ENCODE data around the gene TULP4.
"Not testable (repeated sequence)": the region's sequence is repeated elsewhere in the genome, so short reads cannot be mapped to it uniquely, and the experiment has no call there.

Gene TULP4

GRCh38 chr6:158295976-158296853 lies 16.1 kb upstream of the TULP4 start:
- DNase-seq (ENCODE audit: low spot score), result not testable (repeated sequence)

DNA sequence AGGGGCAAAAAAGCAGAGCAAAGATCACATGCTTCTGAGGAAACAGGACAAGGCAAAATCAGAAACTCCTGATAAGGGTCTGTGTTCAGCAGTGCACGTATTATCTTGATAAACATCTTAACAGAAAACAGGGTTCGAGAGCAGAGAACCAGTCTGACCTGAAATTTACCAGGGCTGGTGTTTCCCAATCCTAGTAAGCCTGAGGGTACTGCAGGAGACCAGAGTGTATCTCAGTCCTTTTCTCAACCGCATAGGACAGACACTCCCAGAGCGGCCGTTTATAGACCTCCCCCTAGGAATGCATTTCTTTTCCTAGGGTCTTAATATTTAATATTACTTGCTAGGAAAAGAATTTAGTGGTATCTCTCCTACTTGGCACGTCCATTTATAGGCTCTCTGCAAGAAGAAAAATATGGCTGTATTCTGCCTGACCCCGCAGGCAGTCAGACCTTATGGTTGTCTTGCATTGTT lies 15.4 kb upstream of the TULP4 start:
- DNase-seq (ENCODE audit: low spot score), result not testable (repeated sequence)

- DNase-seq (ENCODE audit: low spot score), result not testable (repeated sequence)
Measured at GRCh38 chr6:158297657-158298056, 14.6 kb upstream of the TULP4 start.

- DNase-seq (ENCODE audit: low spot score), result not testable (repeated sequence)
Measured at GRCh38 chr6:158300306-158301143, 11.7 kb upstream of the TULP4 start.

GRCh38 chr6:158301561-158301960 lies 10.7 kb upstream of the TULP4 start:
- not testable (repeated sequence) for DNase-seq (ENCODE audit: low spot score)

GRCh38 chr6:158302195-158302796 lies 10.0 kb upstream of the TULP4 start:
- DNase-seq (ENCODE audit: low spot score), result not testable (repeated sequence)

GRCh38 chr6:158303210-158303731 lies 9.0 kb upstream of the TULP4 start:
- DNase-seq (ENCODE audit: low spot score), result no peak

DNA sequence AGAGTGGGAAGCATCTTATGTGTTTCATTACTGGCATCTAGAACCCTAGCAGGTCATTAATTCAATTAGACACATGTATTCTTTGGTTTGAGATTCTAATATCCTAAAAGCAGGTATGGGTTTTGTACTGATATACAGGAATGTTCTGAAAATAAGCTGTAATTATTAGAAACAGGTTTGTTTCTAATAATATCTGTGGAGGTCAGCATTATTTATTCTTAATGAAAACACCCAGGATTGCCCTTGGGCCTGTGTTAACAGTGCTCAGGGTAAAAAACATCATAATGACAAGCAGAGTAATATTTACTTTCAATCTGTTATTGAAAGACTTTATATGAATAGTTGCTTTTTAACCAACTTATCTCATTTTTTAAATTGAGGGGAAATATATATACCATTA lies 8.0 kb upstream of the TULP4 start:
- DNase-seq (ENCODE audit: low spot score), result no peak

- DNase-seq (ENCODE audit: low spot score), result no peak
Measured at GRCh38 chr6:158309814-158310213, 2.5 kb upstream of the TULP4 start.

DNA sequence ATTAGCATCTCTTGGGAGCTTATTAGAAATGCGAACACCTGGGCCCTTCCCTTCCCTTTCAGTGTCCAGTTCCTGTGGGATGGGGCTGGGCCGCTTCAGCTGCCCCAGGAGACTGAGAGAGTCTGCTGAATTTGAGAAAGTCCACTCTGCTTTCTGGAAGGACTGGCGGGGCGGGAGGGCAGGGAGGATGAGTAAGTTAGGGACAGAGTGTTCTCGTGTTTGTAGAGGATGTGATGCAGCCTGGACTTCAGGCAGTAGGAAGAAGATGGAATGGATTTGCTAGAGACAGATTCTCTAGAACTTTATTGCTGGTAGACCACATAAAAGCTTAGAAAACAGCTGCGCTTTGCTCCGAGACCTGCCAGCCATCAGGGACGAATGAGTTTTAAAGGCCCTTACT lies 1.1 kb upstream of the TULP4 start:
- no peak for DNase-seq (ENCODE audit: low spot score)

- no peak for DNase-seq (ENCODE audit: low spot score)
Measured at GRCh38 chr6:158311626-158312025, 639 bp upstream of the TULP4 start.

DNA sequence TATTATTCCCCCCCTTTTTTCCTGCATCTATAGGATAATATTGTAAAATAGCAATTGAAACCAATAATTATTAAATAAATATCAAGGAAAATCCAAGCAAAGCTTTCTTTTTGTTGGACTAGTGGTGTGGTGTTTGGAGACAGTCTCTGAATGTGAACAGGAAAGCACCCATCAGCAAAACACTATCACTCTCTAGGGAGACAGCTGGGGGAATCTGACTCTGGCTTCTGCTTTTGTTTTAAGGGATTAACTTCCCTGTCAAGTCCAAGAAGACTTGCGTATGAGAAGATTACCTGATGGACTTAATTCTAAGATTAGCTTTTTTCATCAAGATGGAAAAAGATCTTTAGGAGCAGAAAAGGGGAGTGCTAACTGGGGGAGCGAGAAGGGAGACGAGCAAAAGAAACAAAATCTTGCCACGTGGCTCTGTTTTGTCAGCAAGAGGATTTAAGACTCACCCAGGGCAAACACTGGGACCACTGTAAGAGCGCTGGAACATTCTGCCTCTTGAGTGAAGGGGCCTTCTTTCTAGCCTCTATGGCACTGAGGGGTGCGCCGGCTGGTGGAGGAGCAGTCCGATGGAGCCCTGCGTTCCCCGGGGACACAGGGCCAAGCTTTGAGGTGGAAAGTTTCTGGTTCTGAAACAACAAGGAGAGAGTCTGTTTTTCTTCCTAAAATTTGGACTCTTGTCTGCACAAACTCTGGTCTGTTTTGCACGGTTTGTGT lies 570 bp downstream of the TULP4 start:
- DNase-seq (ENCODE audit: low spot score), result no peak

GRCh38 chr6:158313989-158314388 lies 1.7 kb downstream of the TULP4 start:
- no peak for DNase-seq (ENCODE audit: low spot score)

GRCh38 chr6:158314737-158315136 lies 2.5 kb downstream of the TULP4 start:
- no peak for DNase-seq (ENCODE audit: low spot score)

DNA sequence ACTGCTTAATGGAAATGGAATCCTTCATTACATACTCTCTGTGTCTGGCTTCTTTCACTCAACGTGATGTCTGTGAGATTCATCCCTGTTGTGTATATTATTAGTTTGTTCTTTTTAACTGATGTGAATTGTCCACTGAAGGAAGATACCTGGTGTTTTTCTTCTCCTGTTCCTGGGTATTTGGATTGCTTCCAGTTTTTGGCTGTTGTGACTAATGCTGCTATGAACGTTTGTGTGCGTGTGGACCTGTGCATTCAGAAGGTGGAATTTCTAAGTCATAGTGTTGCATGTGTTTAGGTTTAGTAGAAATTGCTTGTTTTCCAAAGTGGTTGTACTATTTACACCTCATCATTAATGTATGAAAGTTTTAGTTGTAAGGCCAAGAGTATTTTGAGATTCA lies 3.8 kb downstream of the TULP4 start:
- DNase-seq (ENCODE audit: low spot score), result no peak

DNA sequence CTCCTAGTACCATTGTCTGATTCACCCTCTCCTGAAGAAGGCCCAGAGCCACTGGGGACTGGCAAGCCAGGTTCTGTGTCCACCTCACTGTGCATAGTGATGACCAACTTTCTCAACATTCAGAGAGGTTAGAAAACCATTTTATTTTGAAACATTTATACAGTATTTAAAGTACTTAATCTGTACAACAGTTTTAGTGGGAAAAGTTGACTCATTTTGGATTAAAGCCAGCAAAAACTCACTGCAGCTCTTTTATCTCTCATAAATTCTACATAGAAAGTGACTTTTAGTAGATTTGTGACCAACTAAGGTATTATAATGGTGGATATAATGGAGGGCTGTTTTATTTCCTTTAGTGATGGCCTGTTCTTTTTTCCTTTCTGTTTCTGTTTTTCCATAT lies 9.7 kb downstream of the TULP4 start:
- peak; percentile 29 for DNase-seq (ENCODE audit: low spot score)

DNA sequence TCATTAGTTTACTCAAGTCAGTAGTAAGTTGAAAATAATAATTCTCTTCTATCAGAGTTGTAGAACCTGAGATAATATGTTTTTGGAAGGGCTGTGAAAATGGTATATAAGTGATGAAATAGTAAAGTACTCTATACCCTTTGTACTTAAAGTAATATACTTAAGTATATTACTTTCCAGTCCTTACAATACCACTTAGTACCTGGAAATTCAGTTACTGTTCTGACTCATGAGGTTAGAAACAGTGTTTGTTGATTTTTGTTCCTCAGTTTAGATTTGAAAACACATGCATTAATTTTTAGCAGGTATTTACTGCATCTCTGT lies 10.1 kb downstream of the TULP4 start:
- DNase-seq (ENCODE audit: low spot score), result no peak

DNA sequence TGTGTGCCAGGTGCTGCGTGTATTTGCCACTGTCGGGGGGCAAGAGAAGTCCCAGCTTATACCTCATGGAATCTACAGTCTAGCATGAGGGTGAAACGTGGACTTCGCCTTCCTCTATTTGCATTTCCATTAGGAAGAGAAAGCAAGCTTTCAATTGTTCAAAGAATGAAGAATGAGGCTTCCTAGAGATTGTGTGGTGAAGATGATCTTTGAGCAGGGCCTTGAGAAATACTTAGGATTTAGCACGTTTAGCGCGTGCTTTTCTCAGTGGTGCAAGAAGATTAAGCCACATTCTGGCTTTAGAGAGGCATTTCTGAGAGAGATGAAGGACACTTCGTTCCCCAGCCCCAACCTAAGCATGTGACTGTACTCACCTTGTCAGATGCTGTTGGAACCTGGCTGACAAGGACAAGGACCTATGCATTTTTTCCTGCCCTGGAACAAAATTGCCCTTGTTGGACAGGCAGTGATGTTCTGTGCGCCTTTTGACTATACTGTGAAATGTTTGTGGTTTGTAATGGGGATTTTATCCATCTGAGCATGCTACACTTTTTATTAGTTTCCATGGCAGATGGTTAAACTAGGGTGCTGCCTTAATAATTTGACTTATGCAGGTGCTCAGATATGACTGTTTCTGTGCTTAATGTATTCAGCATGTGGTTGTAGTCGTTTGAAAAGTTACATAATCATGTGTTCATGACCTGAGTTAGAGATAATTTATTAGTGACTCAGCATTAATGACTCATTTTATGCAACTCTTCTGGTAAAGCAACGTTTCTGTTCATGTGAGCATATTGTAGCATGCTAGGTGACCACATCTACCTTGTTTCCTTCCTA lies 10.7 kb downstream of the TULP4 start:
- DNase-seq (ENCODE audit: low spot score), result peak; percentile 59

DNA sequence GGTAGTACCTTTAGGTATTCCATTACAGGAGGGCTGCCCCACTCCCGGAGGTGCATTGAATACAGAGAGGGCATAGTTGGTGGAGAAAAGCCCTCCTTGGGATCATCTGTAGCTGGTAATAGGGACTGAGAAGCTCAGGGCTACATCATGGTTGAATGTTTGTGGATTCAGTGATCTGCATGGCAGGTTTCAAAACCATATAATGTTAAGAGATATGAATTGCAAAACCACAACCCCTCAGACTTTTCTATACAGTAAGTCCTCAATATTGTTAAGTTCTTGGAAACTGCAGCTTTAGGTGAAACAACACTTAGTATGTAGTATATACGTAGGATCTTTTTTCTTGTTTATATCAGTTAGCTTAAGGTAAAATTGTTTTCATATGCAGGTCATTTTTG lies 11.3 kb downstream of the TULP4 start:
- DNase-seq (ENCODE audit: low spot score), result no peak

- no peak for DNase-seq (ENCODE audit: low spot score)
Measured at GRCh38 chr6:158324136-158324535, 11.9 kb downstream of the TULP4 start.

DNA sequence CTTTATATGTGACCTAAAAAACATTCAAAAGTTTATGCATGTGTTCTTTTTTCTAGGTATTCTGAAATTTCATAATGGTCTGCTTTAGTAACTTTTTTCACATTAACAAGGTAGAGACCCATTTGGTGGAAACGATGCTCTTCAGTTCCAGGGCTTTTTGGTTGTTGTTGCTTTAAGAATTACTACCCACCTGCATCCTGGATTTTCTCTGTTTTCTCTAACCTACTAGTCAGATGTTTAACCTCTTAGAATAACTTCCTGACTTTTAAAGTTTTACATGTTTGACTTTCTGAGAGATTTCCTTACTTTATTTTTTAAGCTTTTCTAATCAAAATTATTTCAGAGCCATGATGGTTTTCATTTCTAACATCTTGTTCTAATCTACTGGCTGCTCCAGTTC lies 14.9 kb downstream of the TULP4 start:
- DNase-seq (ENCODE audit: low spot score), result no peak
